Renal pelvis (tissue), 4 donors: Measurements from ENCODE around the gene PPP1R27. TPM values are rescaled to one million over a fixed set of nuclear protein-coding genes. Genes with fewer than 3 reads are reported as not detected.

Source experiments
- DNase-seq: peaks from one replicate; pipeline ENCODE4 v3.0.0-alpha.2; 2013
- polyA plus RNA-seq, 3 donors: library from polyadenylated mRNA; unstranded; fragments of 120-200 nt; gene quantifications; one replicate each; pipeline ENCODE4 v1.2.1, GENCODE V29; 2013; ENCODE audit not compliant: insufficient read length in 3 of 3

PPP1R27 gene
- polyA plus RNA-seq, 3 donors = 0.14 to 0.44 TPM; not detected in 1

DNA sequence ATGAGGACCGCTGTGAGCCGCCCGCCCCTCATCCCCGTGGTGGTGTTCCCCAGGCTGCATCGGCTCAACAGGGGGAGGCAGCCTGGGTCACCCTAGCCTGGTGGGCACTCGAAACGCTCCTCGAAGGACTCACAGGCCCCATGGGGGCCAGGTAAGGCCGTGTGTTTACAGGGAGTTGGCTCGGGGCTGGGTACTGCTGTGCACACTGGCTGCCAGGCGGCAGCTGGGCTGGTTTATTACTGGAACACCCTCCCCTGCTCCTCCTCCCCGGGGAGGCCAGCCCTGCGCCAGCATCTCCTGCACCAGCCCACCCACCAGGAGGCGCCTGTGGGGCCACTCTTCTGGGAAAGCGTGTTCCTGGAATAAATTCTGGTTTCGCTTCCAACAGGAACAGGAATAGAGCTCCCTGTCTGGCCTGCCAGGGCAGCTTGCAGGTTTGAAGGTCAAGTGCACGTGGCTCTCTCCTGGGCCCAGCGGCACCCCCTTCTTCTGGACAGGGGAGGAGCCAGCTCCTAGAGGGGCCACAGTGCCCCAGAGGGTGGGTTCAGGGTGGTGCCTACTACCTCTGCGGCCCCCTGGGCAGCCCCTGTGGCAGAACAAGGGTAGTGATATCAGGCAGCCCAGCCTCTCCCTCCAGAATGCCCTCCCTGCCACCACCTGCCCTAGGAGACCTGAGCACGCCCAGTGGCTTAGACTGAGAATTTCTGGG is 13.1 kb downstream of the PPP1R27 start:
- DNase-seq = no peak

DNA sequence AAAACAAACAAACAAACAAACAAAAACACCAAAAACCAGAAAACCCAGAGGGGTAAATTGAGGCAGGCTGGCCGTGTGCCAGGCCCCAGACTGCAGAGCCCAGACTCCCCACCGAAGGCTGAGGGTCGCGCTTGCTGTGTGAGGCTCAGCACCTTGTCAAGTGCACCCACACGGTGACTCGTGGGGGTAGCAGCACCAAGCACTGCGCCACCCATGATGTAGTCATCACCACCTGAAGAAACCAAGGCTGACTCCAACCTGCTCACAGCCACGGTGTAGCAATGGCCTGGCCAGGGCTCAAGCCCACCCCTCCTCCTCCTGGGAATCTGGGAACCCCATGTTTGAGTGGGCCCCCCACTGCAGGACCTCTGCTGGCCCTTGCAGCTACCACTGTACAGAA is 13.7 kb downstream of the PPP1R27 start:
- DNase-seq = no peak

DNA sequence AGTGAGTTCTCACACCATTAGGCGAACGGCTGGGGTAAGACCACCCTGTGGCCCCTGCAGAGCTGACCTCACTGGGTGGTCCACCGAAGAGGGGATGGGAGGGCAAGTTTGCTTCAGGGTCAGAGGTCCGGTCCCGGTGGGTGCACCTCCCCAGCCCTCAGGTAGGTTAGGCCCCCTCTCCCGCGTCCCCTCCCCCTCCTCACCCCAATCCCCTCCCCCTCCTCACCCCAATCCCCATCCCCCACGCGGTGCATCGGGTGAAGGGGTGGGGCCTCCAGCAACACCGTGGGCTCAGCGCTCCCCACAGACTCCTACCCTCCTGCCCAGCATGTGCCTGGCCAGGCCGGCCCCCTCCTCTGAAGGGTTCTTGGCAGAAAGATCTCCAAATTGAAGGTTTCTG is 15.1 kb downstream of the PPP1R27 start:
- no peak for DNase-seq

DNA sequence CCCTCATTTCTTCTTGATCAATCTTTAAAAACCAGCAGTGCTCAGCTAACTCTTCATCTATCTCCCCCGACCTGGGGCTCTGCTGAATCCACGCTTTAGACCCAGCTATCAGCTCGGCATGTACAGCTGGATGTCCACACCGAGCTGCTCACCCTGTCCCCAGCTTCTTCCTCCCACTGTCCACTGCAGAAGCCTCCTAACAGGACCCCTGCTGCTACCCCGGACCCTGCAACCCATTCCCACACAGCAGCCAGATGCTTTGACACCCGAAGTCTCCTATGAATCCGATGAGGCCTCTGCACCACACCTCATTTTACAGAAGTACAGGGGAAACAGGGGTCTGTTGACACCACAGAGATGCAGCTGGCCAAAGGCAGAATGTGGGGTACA is 17.1 kb downstream of the PPP1R27 start:
- DNase-seq = no peak

DNA sequence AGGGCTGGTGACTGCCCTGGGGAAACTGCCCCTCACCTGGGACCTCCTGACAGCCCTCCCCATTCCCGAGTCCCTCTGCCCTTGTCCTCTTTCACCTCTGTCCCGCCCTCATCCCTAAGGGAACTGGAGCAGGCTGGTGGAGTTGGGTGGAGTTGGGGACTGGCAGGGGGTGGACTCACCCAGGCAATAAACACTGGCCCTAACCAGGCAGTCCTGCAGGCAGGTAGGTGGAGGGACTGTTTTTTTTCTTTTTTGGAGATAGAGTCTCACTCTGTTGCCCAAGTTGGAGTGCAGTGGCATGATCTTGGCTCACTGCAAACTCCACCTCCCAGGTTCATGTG is 19.2 kb downstream of the PPP1R27 start:
- DNase-seq = no peak

DNA sequence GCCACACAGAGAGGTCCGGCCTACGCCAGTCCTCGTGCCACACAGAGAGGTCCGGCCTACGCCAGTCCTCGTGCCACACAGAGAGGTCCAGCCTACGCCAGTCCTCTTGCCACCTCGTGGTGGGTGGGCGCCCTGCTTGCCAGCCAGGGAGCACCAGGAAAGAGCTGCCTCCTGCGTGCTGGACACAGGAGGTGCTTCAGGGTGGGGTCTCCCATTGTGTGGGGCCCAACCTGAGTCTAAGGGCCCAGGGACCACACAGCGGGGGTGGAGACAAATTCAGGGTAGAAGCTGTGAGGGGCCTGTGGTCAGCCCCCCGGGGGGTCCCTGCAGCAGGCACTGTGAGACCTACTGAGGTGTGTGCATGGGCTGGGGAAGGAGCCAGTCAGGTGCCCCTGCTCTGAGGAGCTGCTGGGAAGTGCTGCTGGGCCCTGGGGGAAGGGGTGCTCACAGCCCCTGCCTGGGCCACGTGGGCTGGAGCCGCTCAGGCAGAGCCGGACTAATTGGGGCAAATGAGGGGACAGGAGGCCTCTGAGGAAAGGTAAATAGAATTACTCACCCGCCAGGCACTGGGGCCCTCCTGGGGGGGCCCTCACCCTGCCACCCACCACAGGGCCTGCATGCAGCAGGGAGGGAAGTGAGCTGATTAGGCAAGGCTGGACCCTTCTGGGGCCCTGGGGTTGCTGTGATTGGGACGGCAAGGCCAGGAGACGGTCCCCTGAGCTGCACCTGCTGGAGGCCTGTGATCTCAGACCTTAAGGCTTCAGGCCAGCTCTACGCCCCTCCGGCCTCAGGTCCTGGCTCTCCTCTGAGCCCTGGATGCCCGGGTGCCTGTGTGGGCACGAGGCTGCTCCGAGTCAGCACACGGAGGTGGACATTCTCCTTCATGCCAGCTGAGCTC is 19.9 kb downstream of the PPP1R27 start:
- DNase-seq = peak; percentile 57

DNA sequence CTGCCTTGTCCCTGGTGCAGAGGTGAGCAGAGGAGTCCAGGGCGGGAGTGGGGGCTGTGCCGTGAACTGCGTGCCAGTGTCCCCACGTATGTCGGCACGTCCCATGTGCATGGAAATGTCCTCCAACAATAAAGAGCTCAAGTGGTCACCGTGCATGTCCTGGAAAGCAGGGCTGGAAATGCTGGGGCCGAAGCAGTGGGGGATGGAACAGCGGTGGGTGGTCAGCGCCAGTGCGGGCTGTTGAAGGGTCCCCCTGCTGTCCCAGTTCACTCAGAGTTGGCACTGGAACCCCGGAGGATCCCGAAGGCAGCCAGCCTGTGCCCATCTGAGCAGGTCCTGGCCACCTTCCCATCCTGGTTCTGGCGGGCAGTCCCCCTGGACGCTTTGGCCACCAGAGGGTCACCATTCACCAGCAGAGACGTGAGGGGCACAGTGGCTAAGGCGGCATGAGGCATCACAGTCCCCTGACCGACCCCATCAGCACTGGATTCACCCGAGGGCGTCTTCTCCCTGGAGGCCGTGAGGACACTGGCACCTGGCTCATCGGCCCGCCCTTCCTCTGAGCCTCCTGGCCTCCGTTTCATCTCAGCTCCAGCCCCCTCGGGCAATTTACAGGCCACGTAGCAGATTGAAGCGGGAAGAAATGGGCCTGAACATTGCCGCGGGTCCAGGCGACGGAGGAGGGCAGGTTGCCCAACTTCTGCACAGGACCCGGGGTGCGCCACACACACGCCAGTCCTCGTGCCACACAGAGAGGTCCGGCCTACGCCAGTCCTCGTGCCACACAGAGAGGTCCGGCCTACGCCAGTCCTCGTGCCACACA is 20.8 kb downstream of the PPP1R27 start:
- DNase-seq = no peak

DNA sequence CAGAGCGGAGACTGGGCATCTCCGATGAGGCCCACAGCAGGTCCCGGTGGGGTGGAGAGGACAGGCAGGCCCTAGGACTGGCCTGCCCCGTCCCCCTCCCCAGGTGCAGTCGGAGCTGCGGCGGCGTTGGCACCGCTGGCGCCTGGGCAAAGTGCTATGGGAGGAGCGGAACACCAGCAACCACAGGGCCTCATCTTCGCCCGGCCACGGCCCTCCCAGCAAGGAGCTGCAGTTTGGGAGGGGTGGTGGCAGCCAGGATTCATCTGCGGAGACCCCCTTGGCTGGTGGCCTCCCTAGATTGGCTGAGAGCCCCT is 21.5 kb downstream of the PPP1R27 start:
- DNase-seq = no peak

DNA sequence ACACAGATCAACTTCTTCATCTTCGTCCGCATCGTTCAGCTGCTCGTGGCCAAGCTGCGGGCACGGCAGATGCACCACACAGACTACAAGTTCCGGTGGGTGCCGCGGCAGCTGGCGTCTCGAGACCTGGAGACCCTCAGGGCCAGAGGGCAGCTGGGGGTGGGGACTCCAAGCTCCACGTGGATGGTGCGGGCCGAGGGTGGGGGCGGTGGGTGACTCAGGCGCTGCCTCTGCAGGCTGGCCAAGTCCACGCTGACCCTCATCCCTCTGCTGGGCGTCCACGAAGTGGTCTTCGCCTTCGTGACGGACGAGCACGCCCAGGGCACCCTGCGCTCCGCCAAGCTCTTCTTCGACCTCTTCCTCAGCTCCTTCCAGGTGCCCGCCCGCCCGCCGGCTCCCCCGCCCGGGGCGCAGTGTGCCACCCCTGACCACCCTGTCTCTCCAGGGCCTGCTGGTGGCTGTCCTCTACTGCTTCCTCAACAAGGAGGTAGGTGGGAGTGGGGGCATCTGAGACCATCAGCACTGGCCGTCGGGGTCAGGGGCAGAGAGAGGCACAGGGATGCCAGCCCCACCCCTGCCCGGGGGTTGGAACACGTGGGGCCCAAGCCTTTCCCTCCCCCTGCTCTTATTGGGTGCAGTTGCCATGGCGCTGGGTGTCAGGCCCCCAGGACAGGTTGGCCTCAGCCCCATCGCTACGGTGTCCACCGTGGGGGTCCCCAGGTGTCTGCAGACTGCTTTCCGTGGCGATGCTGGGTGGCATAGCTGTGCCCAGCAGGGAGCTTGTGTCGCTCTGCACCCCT is 22.1 kb downstream of the PPP1R27 start:
- no peak for DNase-seq

DNA sequence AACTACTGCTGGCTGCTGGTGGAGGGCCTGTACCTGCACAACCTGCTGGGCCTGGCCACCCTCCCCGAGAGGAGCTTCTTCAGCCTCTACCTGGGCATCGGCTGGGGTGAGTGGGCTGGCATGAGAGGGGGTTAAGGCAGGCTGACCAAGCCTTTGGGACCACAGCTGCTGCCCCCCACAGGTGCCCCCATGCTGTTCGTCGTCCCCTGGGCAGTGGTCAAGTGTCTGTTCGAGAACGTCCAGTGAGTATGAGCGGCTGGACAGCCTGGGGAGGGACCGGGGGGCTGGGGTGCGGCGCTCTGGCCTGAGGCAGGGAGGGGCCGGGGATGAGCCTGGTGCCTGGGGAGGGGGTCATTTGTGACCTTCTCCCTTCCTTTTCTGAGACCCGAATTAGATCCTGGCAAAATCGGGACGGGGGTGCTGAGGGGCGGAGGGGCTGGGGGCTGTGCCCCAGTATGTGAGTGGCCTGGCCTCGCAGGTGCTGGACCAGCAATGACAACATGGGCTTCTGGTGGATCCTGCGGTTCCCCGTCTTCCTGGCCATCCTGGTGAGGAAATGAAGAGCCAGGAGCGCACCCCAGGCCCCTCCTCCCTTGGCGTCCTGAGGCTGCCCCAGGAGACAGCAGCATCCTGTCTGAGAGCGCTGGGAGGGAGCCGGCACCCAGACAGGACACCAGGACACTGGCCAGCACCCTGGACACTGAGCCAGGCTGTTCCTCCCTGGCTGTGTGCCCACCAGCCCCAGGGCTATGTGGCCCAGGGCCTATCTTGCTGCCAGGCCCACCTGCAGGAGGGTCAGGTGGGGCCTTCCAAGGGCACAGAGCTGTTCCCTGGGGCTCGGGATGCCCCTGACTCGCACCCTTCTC is 22.9 kb downstream of the PPP1R27 start:
- DNase-seq = no peak

DNA sequence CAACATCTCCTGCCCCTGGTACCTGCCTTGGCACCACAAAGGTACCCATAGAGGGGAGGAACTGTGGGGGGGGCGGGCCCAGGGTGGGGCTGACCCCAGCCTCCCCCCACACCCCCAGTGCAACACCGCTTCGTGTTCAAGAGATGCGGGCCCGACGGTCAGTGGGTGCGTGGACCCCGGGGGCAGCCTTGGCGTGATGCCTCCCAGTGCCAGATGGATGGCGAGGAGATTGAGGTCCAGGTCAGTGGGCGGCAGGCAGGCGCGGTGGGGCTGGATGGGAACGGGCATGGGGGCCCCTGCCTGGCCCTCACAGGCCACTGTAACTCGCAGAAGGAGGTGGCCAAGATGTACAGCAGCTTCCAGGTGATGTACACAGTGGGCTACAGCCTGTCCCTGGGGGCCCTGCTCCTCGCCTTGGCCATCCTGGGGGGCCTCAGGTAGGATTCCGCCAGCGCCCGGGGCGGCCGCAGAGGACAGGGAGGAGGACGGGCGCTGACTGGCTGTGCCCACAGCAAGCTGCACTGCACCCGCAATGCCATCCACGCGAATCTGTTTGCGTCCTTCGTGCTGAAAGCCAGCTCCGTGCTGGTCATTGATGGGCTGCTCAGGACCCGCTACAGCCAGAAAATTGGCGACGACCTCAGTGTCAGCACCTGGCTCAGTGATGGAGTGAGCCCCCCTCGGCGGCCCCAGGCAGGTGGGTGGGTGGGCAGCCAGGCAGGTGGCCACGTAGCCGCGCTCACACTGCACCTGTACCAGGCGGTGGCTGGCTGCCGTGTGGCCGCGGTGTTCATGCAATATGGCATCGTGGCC is 23.8 kb downstream of the PPP1R27 start:
- DNase-seq = no peak

DNA sequence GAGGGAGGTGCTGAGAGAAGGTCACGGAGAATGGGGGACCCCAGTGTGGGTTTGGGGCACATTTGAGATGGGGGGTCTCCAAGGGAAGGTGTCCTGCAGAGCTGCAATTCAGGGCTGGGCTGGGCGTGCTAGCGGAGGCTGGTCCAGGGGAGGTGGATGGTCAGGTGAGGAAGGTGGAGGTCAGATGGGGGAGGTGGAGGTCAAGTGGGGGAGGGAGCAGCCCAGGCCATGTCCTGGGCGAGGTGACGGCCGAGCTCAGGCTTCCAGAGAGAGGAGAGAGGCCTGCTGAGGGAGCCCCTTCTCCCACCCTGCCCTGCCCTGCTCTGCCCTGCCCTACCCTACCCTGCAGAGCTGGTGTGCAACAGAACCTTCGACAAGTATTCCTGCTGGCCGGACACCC is 24.4 kb downstream of the PPP1R27 start:
- DNase-seq = no peak

DNA sequence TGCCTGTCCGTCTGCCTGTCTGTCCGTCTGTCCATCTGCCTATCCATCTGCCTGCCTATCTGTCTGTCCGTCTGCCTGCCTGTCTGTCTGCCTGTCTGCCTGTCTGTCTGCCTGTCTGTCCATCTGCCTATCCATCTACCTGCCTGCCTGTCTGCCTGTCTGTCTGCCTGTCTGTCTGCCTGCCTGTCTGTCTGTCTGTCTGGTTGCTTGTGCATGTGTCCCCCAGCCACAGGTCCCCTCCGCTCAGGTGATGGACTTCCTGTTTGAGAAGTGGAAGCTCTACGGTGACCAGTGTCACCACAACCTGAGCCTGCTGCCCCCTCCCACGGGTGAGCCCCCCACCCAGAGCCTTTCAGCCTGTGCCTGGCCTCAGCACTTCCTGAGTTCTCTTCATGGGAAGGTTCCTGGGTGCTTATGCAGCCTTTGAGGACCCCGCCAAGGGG is 25.3 kb downstream of the PPP1R27 start:
- no peak for DNase-seq

DNA sequence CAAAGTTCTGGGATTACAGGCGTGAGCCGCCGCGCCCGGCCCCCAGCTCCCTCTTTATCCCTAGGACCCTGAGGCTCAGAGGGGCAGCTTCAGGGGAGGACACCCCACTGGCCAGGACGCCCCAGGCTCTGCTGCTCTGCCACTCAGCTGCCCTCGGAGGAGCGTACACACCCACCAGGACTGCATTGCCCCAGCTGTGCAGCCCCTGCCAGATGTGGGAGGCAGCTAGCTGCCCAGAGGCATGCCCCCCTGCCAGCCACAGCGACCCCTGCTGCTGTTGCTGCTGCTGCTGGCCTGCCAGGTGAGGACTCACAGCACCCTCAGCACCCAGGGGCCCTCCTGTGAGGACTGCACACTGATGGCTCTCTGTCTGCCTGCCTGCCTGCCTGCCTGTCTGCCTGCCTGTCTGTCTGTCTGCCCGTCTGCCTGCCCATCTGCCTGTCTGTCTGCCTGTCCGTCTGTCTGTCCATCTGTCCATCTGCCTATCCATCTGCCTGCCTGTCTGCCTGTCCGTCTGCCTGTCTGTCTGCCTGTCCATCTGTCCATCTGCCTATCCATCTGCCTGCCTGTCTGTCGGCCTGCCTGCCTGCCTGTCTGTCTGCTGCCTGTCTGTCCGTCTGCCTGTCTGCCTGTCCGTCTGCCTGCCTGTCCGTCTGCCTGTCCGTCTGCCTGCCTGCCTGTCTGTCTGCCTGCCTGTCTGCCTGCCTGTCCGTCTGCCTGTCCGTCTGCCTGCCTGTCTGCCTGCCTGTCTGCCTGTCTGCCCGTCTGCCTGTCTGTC is 25.9 kb downstream of the PPP1R27 start:
- DNase-seq = no peak

DNA sequence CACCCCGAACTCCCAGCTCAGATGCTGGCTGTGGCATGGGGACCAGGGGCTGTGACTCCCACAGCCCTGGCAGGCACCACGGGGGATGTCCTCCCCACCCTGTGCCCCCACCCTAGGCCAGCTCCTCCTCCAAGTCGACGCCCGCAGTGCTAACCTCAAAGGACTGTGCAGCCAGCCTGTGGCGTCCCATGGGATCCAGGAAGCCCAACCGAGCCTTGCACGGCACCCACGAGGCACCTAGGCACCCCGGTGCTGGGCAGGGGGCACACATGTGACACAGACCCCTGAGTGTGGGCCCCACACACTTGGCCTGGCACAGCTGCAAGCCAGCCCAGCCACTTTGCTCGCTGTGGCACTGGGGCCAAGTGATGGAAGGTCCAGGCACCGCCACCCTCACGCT is 27.0 kb downstream of the PPP1R27 start:
- DNase-seq = no peak

DNA sequence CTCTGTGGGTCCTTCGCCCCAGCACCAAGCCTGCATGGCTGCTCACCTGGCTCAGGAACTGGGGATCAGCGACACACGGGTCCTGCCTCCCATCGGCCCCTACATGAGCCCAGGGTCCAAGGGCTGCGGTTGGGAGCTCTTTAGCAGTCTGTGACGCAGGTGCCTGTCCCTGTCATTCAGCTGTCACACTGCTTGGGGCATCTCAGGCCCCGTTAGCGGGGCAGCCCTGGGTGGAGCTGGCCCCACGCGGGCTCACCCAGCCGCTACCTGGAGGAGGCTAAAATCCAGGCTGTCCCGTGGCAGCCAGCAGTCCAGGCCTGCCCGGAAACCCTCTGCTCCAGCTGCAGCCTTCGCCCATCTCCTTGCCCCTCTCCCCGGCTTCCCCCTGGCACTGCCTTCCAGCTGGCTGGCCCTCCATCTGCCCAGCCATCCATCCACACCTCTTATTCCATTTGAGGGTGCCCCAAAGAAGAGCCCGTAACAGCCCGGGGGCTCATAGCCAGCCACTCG is 27.6 kb downstream of the PPP1R27 start:
- no peak for DNase-seq

DNA sequence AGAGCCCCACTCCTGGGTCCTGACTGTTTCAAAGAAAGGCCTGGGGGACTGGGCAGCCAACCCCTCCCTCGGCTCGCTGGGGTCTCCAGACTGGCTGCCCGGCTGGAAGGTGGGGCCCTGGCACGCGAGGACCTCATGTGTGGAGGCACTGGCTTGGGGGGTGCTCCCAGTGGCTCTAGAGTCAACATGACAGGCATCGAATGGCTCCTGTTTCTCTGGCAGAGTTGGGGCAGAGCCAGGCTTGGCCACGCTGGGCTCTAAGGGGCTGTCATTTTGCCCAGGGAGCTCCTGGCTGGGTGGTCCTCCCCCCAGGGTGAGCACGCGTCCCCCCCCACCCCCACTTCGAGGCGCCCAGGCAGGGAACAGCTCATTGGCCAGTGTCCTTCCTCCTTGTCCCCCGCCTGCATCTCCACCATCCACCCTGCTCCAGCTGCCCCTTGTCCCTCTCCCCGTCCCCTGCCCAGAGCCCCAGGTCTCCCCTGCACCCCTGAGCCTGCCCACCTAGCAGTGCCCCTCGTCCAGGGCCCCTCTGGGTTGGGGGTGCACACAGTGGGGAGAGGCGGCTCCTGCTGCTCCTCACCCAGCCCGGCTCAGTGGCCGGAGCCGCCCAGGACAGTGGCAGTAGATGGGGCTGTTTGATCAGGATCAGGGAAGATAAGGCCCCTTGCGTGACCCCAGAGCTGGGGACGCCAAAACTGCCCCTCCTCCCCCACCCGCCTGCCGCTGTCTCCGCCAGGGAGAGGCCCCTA is 28.2 kb downstream of the PPP1R27 start:
- no peak for DNase-seq
